Mucosa of stomach (tissue), 1 donor: ENCODE measurements around the gene RMDN2.

ENCODE experiments used
- H3K27me3 ChIP-seq: one replicate; pipeline ENCODE4 v1.7.0; 2013; ENCODE audit warnings: mild to moderate bottlenecking, low read length; ENCODE audit not compliant: control insufficient read depth, insufficient read depth
- H3K36me3 ChIP-seq: one replicate; pipeline ENCODE4 v1.7.0; 2013; ENCODE audit warnings: low read length; ENCODE audit not compliant: control insufficient read depth, insufficient read depth
- H3K4me1 ChIP-seq: one replicate; pipeline ENCODE4 v1.7.0; 2013; ENCODE audit warnings: mild to moderate bottlenecking, low read length; ENCODE audit not compliant: control insufficient read depth, insufficient read depth
- H3K4me3 ChIP-seq: one replicate; pipeline ENCODE4 v1.7.0; 2013; ENCODE audit warnings: low read length
- H3K9ac ChIP-seq: one replicate; pipeline ENCODE4 v1.7.0; 2013; ENCODE audit warnings: mild to moderate bottlenecking, low read length, moderate library complexity
- H3K9me3 ChIP-seq: one replicate; pipeline ENCODE4 v1.7.0; 2013; ENCODE audit warnings: mild to moderate bottlenecking, low read length, moderate library complexity; ENCODE audit not compliant: control insufficient read depth
- donor health status: Pancreatic carcinoma.

The RMDN2 gene

GRCh38 chr2:37904993-37905392 lies 20.1 kb upstream of the RMDN2 start:
- H3K4me3 ChIP-seq: no peak overlapping the region
- no peak overlapping the region for H3K9ac ChIP-seq
- H3K36me3 ChIP-seq: no peaks in the 10 kb centered on the region
- H3K9me3 ChIP-seq: no peaks in the 10 kb centered on the region
- H3K27me3 ChIP-seq: no peaks in the 10 kb centered on the region
- no peaks in the 10 kb centered on the region for H3K4me1 ChIP-seq

DNA sequence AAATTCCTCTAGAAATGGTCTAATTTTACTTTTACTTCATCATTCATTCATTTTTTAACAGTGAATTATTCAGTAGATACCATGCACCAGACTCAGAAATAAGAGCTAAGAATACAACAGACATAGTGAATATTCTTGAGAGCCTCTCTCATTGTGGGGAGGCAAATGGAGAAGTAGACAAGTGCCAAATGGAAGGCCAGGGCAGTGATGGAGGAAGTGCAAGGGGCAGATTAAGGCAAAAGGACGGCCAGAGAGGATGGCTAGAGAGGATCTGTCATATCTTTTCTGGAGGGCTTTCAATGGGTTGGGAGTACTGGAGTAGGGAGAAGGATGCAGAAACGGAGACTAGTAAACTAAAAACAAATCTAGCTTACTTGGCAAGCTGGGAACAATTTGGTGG lies 19.0 kb upstream of the RMDN2 start:
- no peak overlapping the region for H3K9ac ChIP-seq
- H3K4me3 ChIP-seq: no peak overlapping the region
- H3K27me3 ChIP-seq: no peaks in the 10 kb centered on the region
- no peaks in the 10 kb centered on the region for H3K9me3 ChIP-seq
- H3K36me3 ChIP-seq: no peaks in the 10 kb centered on the region
- H3K4me1 ChIP-seq: no peaks in the 10 kb centered on the region

DNA sequence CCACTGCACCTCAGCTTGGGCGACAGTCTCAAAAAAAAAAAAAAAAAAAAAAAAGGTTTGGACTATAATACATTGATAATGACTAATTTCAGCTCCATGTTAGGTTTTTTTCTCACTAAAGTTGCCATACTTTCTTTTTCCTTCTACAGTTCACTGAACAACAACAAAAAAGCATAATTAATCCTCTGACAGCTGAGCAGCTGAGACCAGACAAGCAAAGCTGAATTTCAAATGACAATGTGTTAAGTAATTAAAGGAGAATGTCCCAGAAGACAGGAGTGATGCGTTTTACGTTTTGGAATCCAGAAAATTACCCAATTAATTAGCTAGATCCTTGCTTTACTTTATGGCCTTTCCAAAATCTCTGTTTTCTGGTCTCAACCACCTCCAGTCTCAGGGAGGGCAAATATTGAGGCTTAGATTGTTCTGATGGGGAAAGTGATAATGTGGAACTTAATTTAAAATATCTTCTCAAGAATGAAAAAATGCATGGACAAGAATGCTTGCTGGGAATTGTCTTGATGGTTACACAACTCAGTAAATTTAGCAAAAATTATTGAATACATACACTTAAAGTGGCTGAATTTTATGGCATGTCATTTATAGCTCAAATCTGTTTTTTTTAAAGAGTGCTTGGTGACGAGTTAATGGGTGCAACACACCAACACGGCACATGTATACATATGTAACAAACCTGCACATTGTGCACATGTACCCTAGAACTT lies 17.4 kb upstream of the RMDN2 start:
- Histone ChIP-seq H3K9me3 (no peaks in the 10 kb centered on the region), H3K36me3 (no peaks in the 10 kb centered on the region), H3K27me3 (no peaks in the 10 kb centered on the region), H3K4me3 (no peak overlapping the region), H3K9ac (no peak overlapping the region), H3K4me1 (no peaks in the 10 kb centered on the region)

GRCh38 chr2:37911296-37911873 lies 13.7 kb upstream of the RMDN2 start:
- Histone ChIP-seq H3K9me3 (no peaks in the 10 kb centered on the region), H3K36me3 (no peaks in the 10 kb centered on the region), H3K4me3 (no peak overlapping the region)

GRCh38 chr2:37912056-37912455 lies 13.0 kb upstream of the RMDN2 start:
- Histone ChIP-seq H3K9ac (no peak overlapping the region), H3K9me3 (no peaks in the 10 kb centered on the region), H3K4me3 (no peak overlapping the region), H3K27me3 (no peaks in the 10 kb centered on the region), H3K36me3 (no peaks in the 10 kb centered on the region), H3K4me1 (no peaks in the 10 kb centered on the region)

More at GRCh38 chr2:37911296-37911873, 13.7 kb upstream of the RMDN2 start:
- Histone ChIP-seq H3K9ac (no peak overlapping the region), H3K4me1 (no peaks in the 10 kb centered on the region), H3K27me3 (no peaks in the 10 kb centered on the region)

GRCh38 chr2:37912616-37913015 lies 12.5 kb upstream of the RMDN2 start:
- no peak overlapping the region for H3K4me3 ChIP-seq
- H3K4me1 ChIP-seq: no peaks in the 10 kb centered on the region
- H3K36me3 ChIP-seq: no peaks in the 10 kb centered on the region
- no peaks in the 10 kb centered on the region for H3K27me3 ChIP-seq
- H3K9ac ChIP-seq: no peak overlapping the region
- no peaks in the 10 kb centered on the region for H3K9me3 ChIP-seq

GRCh38 chr2:37914340-37914739 lies 10.7 kb upstream of the RMDN2 start:
- H3K4me1 ChIP-seq: no peaks in the 10 kb centered on the region
- H3K27me3 ChIP-seq: no peaks in the 10 kb centered on the region
- H3K36me3 ChIP-seq: no peaks in the 10 kb centered on the region
- H3K9me3 ChIP-seq: no peaks in the 10 kb centered on the region
- no peak overlapping the region for H3K9ac ChIP-seq
- no peak overlapping the region for H3K4me3 ChIP-seq

GRCh38 chr2:37915773-37916172 lies 9.3 kb upstream of the RMDN2 start:
- H3K36me3 ChIP-seq: no peaks in the 10 kb centered on the region
- H3K4me1 ChIP-seq: peaks cover 6% of the 10 kb centered on the region
- no peaks in the 10 kb centered on the region for H3K9me3 ChIP-seq
- no peak overlapping the region for H3K9ac ChIP-seq
- no peak overlapping the region for H3K4me3 ChIP-seq
- H3K27me3 ChIP-seq: no peaks in the 10 kb centered on the region

- Histone ChIP-seq H3K4me3 (no peak overlapping the region), H3K27me3 (no peaks in the 10 kb centered on the region), H3K9ac (no peak overlapping the region), H3K9me3 (no peaks in the 10 kb centered on the region), H3K4me1 (peaks cover 6% of the 10 kb centered on the region), H3K36me3 (no peaks in the 10 kb centered on the region)
These were observed 8.5 kb upstream of the RMDN2 start for GRCh38 chr2:37916512-37917082.

- no peak overlapping the region for H3K9ac ChIP-seq
- H3K36me3 ChIP-seq: no peaks in the 10 kb centered on the region
- H3K9me3 ChIP-seq: no peaks in the 10 kb centered on the region
- no peaks in the 10 kb centered on the region for H3K27me3 ChIP-seq
- H3K4me3 ChIP-seq: no peak overlapping the region
- peaks cover 6% of the 10 kb centered on the region for H3K4me1 ChIP-seq
These were observed 7.5 kb upstream of the RMDN2 start for GRCh38 chr2:37917281-37918228.

- no peak overlapping the region for H3K4me3 ChIP-seq
- H3K36me3 ChIP-seq: no peaks in the 10 kb centered on the region
- H3K9ac ChIP-seq: no peak overlapping the region
- peaks cover 6% of the 10 kb centered on the region for H3K4me1 ChIP-seq
- H3K9me3 ChIP-seq: no peaks in the 10 kb centered on the region
- H3K27me3 ChIP-seq: no peaks in the 10 kb centered on the region
These were observed 6.3 kb upstream of the RMDN2 start for GRCh38 chr2:37918742-37919186.

DNA sequence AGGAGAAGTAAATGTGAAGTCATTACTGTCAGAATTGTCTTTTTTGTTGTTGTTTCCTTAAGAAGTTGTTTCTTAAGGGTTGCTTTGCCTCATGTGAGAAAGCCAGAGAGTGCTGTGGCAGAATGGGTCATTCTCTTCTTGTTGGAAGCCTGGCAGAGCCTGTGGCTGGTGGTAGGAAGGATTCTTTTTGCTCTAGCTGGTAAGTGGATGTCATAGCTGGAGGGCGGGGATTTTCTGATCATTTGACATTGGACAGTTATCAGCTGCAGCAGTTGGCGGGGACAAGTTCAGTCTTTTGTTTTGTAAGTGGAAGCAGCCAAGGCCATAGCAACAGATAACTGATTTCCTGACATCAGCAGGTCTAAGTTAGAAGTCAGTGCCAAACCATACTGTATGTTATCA lies 5.5 kb upstream of the RMDN2 start:
- no peak overlapping the region for H3K9ac ChIP-seq
- no peaks in the 10 kb centered on the region for H3K9me3 ChIP-seq
- peaks cover 6% of the 10 kb centered on the region for H3K4me1 ChIP-seq
- H3K36me3 ChIP-seq: no peaks in the 10 kb centered on the region
- H3K4me3 ChIP-seq: no peak overlapping the region
- no peaks in the 10 kb centered on the region for H3K27me3 ChIP-seq
